ENCODE data around the gene C13orf42.

C13orf42 gene

DNA sequence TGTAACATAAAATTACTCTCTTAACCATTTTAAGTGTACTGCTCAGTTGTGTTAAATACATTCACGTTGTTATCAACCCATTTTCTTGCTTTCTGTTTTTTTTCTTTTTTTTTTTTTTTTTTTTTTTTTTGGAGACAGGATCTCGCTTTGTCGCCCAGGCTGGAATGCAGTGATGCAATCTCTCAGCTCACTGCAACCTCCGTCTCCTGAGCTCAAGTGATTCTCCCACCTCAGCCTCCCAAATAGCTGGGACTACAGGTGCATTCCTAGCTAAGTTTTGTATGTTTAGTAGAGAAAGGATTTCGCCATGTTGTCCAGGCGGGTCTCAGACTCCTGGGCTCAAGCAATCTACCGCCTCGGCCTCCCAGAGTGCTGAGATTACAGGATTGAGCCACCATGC lies 42.5 kb upstream of the C13orf42 start:
- TF ChIP-seq, protein P1, sequence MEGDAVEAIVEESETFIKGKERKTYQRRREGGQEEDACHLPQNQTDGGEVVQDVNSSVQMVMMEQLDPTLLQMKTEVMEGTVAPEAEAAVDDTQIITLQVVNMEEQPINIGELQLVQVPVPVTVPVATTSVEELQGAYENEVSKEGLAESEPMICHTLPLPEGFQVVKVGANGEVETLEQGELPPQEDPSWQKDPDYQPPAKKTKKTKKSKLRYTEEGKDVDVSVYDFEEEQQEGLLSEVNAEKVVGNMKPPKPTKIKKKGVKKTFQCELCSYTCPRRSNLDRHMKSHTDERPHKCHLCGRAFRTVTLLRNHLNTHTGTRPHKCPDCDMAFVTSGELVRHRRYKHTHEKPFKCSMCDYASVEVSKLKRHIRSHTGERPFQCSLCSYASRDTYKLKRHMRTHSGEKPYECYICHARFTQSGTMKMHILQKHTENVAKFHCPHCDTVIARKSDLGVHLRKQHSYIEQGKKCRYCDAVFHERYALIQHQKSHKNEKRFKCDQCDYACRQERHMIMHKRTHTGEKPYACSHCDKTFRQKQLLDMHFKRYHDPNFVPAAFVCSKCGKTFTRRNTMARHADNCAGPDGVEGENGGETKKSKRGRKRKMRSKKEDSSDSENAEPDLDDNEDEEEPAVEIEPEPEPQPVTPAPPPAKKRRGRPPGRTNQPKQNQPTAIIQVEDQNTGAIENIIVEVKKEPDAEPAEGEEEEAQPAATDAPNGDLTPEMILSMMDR (IDR thresholded peaks at IDR 0.05): no peak

DNA sequence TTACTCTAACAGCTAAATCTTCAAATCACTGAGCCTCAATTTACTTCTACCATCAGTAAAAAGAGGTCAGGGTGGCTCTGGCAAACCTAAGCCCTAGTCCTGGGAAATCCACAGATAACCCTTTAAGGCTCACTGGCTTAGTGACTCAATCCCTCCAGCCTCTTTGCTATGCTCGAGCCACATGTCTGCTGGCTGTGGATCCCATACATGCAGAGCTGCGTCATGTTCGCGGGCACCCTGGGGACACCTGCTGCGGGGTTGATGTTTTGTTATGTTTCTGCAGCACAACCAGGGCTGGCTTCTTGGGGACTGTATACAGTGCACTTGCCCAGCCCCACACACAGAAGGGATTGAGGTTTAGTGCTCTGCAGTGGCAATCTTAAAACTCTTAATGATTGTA lies 41.6 kb upstream of the C13orf42 start:
- TF ChIP-seq, protein P1 (IDR thresholded peaks at IDR 0.05): no peak

DNA sequence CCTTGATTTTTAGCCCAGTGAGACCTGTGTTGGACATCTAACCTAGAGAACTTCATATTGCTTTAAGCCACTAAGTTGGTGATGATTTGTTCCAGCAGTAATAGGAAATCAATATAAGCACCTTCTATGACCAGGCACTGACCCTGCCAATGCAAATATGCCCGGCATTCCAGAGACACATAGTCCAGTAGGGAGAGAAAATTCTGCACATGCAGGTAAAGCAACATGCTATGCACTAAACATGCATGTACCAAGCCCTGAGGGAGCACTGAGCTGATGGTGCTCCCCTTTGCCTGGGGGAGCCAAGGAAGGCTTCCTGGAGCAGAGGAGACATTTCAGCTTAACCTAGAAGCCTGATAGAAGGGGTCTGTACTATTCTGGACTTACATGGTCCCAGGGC lies 40.4 kb upstream of the C13orf42 start:
- TF ChIP-seq, protein P1 (IDR thresholded peaks at IDR 0.05): no peak

DNA sequence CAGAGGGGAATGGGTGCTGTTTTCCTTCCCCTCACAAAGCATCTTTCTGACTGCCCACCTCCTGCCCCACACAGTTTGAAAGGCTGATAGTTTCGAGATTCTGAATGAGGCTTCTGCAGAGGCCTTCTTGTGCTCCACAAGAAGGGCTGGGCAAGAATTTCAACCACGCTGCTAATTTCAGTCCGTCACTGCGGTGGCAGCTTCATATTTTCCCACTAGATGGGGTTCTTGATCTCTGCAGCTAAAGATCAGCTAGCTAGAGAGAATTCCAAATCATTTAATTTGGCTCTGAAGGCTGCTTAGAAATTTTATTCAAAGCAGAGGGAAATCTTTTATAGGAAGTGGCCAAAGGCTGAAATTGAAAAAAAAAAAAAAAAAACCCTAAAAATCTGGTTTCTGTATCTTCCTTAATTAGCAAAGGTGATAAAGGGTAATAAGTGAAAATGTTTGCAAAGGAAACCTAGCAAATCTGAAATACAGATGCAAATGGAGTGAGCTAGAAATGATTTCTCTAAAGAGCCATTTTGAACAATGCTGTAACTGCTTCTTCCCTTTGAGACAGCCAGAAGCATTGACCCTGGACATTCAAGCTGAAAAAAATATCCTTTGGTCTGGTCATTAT lies 38.0 kb upstream of the C13orf42 start:
- TF ChIP-seq, protein P1 (IDR thresholded peaks at IDR 0.05): peak; percentile 75

DNA sequence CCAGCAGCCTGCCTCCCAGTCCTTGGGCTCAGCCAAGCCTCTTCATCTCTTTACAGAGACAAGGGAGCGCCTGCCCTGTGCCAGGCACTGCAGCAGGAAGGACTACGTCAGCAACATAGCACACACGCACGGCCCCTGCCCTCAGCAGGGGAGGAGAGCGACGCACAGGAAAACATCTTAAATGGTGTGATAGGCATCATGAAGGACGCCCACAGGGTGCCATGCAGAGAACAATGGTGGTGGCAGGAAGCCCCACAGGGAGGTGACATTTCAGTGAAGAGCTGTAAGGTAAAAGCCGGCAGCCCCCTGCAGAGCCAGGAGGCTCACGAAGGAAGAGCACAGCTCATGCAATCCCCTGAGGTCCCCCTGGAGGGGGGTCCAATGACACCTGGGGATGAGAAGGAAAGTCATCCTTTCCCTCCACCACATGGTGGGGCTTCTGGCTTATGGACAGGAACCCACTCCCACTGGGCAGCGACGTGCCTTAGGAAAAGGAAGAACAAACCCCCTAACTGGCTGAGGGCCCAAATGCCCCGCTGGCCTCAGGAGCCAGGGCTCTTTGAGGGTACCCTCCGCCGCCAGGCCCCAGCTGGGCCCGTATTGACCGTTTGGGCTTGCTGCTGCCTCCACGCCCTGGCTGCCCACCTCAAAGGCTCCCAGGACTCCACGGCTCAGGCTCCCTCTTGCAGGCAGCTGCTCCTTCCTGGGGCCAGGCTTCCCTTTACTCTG lies 37.3 kb upstream of the C13orf42 start:
- TF ChIP-seq, protein P1 (IDR thresholded peaks at IDR 0.05): no peak

DNA sequence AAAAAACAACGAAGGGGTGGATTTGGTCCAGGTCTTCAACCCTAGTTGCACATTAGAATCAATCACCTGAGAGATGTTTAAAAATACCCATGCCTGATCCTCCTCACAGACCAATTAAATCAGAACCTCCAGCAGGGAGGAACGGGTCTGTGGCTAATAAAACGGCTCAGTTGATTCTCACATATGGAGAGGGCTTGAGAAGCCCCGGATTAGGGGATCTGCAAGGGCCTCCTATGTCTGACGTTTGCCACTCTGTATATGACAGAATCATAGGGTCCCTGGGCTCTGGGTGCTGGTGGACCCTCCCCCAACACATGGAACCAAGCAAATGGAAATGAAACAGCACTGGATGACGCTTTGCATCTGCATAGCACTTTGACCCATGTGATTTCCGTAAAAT lies 36.7 kb upstream of the C13orf42 start:
- TF ChIP-seq, protein P1 (IDR thresholded peaks at IDR 0.05): no peak

DNA sequence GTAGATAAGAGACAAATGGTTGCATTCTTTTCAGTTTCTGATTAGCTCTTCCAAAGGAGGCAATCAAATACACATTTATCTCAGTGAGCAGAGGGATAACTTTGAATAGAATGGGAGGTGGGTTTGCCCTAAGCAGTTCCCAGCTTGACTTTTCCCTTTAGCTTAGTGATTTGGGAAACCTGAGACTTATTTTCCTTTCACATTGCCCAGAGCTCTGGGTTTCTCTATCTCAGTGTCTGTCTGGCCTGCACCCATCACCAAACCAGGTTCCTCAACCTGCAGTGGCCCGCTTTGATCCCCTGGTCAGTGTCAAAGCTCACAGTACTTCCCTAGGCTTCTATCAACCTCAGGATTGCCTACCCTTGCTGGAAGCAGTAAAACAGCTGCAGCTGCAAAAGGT lies 35.6 kb upstream of the C13orf42 start:
- TF ChIP-seq, protein P1 (IDR thresholded peaks at IDR 0.05): no peak
